HCT116 (cell line): Measurements from ENCODE around the gene MRPL21.

ENCODE experiments used
- CBX3 ChIP-seq: IDR thresholded peaks from 2 replicates; pipeline ENCODE4 v1.6.1; 2012; ENCODE audit warnings: low read depth
- ELF1 ChIP-seq: IDR thresholded peaks from 2 replicates; pipeline ENCODE4 v1.6.1; 2012; ENCODE audit warnings: low read depth, borderline replicate concordance
- EZH2 ChIP-seq: fragments of 200-600 bp; sonication (generic); IDR thresholded peaks from 2 replicates; pipeline ENCODE4 v1.6.1; 2017; ENCODE audit warnings: antibody characterized with exemption, mixed run types
- POLR2A ChIP-seq: IDR thresholded peaks from 2 replicates; pipeline ENCODE4 v1.7.0; 2011; ENCODE audit warnings: borderline replicate concordance; ENCODE audit not compliant: insufficient read depth, insufficient read length; ENCODE audit errors: extremely low read depth
- POLR2AphosphoS5 ChIP-seq: IDR thresholded peaks from 2 replicates; pipeline ENCODE4 v1.6.1; 2011; ENCODE audit warnings: mild to moderate bottlenecking, low read depth, low read length, moderate library complexity
- TF ChIP-seq, protein P1 (sequence below), 3 experiments: fragments of 200-600 bp in 1 of 3; sonication (generic) in 1 of 3; IDR thresholded peaks in 2 of 3; conservative IDR thresholded peaks in 1 of 3; 2 replicates each; pipeline ENCODE4 v1.5.1; 2012 to 2017; ENCODE audit warnings: low read depth in 2 of 3, low read length in 2 of 3, antibody characterized with exemption in 1 of 3, borderline replicate concordance in 1 of 3, control low read depth in 1 of 3, mild to moderate bottlenecking in 1 of 3, mixed read lengths in 1 of 3, mixed run types in 1 of 3, moderate library complexity in 1 of 3; ENCODE audit not compliant: insufficient read depth in 1 of 3
- TF ChIP-seq, protein P2 (sequence below): IDR thresholded peaks from 2 replicates; pipeline ENCODE4 v1.6.1; 2011; ENCODE audit warnings: mild to moderate bottlenecking, low read length, moderate library complexity; ENCODE audit not compliant: insufficient replicate concordance; ENCODE audit errors: extremely low read depth

DNA sequence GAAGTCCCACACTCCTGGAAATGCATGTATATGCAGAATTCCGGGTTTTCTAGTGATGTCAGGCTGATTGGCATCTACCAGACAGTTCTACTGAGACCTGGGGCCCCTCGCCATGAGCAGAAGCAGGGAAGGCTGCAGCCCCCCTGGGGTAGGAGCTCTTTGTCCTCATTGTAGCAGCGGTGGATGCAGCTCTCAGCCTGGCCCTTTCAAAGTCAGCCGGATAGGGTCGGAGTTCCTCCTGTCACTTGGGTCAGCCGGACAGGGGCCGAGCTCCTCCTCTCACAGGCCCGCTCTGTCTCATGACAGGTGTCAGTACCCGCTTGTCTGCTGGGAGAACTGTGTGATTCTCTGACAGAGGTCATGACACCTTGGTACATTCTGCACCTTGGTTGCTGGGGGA is 47.1 kb upstream of the MRPL21 start:
- TF ChIP-seq CBX3: no peak
- TF ChIP-seq EZH2: no peak
- TF ChIP-seq, protein P1, sequence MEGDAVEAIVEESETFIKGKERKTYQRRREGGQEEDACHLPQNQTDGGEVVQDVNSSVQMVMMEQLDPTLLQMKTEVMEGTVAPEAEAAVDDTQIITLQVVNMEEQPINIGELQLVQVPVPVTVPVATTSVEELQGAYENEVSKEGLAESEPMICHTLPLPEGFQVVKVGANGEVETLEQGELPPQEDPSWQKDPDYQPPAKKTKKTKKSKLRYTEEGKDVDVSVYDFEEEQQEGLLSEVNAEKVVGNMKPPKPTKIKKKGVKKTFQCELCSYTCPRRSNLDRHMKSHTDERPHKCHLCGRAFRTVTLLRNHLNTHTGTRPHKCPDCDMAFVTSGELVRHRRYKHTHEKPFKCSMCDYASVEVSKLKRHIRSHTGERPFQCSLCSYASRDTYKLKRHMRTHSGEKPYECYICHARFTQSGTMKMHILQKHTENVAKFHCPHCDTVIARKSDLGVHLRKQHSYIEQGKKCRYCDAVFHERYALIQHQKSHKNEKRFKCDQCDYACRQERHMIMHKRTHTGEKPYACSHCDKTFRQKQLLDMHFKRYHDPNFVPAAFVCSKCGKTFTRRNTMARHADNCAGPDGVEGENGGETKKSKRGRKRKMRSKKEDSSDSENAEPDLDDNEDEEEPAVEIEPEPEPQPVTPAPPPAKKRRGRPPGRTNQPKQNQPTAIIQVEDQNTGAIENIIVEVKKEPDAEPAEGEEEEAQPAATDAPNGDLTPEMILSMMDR (IDR thresholded peaks at IDR 0.05 in 2 of 3, conservative IDR thresholded peaks at IDR 0.05 in 1 of 3; ENCODE audit: borderline replicate concordance in 1 of 3, insufficient read depth in 1 of 3, low read depth in 2 of 3, low read length in 2 of 3): no peak
- no peak for TF ChIP-seq POLR2A
- TF ChIP-seq, protein P2, sequence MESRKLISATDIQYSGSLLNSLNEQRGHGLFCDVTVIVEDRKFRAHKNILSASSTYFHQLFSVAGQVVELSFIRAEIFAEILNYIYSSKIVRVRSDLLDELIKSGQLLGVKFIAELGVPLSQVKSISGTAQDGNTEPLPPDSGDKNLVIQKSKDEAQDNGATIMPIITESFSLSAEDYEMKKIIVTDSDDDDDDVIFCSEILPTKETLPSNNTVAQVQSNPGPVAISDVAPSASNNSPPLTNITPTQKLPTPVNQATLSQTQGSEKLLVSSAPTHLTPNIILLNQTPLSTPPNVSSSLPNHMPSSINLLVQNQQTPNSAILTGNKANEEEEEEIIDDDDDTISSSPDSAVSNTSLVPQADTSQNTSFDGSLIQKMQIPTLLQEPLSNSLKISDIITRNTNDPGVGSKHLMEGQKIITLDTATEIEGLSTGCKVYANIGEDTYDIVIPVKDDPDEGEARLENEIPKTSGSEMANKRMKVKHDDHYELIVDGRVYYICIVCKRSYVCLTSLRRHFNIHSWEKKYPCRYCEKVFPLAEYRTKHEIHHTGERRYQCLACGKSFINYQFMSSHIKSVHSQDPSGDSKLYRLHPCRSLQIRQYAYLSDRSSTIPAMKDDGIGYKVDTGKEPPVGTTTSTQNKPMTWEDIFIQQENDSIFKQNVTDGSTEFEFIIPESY: no peak
- TF ChIP-seq ELF1: no peak
- TF ChIP-seq POLR2AphosphoS5: no peak
